ENCODE measurements around the gene XAB2.

- TF ChIP-seq CTCF (IDR thresholded peaks at IDR 0.05) (no peak), POLR2A (IDR thresholded peaks at IDR 0.05) (no peak)
These were observed 11.6 kb downstream of the XAB2 start for GRCh38 chr19:7617735-7618134.
